Tibial artery (tissue), 4 donors: Measurements from ENCODE around the gene AQP12A.

Experiments used
- DNase-seq, 2 donors: peaks; one replicate each; pipeline ENCODE4 v3.0.0-alpha.2; 2019
- H3K27ac ChIP-seq, 2 donors: fragments of 200-600 bp; sonication (generic) in 1 of 2; 1 replicate in 1 of 2; 2 replicates in 1 of 2; pipeline ENCODE4 v1.5.1; 2018 to 2019; ENCODE audit warnings: mild to moderate bottlenecking in 1 of 2
- H3K27me3 ChIP-seq, 2 donors: fragments of 200-600 bp; sonication (generic) in 1 of 2; one replicate each; pipeline versions ENCODE4 v1.5.1 to v1.6.0; 2016 to 2019
- H3K36me3 ChIP-seq, 3 donors: fragments of 200-600 bp; sonication (generic) in 2 of 3; one replicate each; pipeline ENCODE4 v1.5.1; 2016 to 2019; ENCODE audit warnings: mild to moderate bottlenecking in 2 of 3
- H3K4me1 ChIP-seq, 4 donors: fragments of 200-600 bp; sonication (generic) in 2 of 4; 1 replicate in 3 of 4; 2 replicates in 1 of 4; pipeline ENCODE4 v1.5.1; 2016 to 2019
- H3K4me3 ChIP-seq, 2 donors: fragments of 200-600 bp; sonication (generic) in 1 of 2; 1 replicate in 1 of 2; 2 replicates in 1 of 2; pipeline ENCODE4 v1.5.1; 2018 to 2019; ENCODE audit warnings: mild to moderate bottlenecking in 2 of 2
- H3K9me3 ChIP-seq, 3 donors: fragments of 200-600 bp; sonication (generic) in 1 of 3; one replicate each; pipeline ENCODE4 v1.5.1; 2016 to 2019
- intact Hi-C: fragments of 100-400 bp; cut with DNase I; formaldehyde crosslinking; loops from one replicate; pipeline ENCODE4 v1.15.0; 2023; ENCODE audit warnings: low total_unique reads
- TF ChIP-seq, protein P1 (sequence below), 2 experiments: fragments of 200-600 bp in 1 of 2; fragments of 450-650 bp in 1 of 2; IDR thresholded peaks; one replicate each; pipeline ENCODE4 v1.5.1; 2017 to 2019; ENCODE audit warnings: antibody characterized with exemption in 2 of 2, mild to moderate bottlenecking in 1 of 2, moderate library complexity in 1 of 2

AQP12A gene

DNA sequence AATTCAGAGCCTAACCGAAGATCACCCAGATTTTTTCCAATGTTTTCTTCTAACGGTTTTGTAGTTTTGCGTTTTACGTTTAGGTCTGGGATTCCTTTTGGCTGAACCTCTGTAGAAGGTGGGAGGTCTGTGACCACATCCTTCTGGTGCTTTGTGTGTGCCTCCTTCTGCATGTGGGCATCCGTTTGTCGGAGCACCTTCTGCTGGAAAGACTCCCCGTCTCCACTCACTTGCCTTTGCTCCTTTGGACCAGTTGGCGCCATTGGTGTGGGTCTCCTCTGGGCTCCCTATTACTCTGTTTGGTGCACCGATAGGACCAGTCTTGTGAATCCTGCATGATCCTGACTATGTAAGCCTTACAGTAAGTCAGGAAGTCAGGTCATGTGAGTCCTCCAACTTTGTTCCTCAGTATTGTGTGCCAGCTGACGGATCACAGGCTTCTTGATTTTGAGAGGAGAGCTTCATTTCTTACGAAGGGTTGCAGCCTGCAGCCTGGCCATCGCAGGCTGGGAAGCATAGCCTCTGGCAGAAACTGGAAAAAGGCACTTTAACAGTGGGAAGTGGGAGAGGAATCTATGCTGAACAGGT lies 13.6 kb downstream of the AQP12A start:
- Histone ChIP-seq H3K4me1 (no peaks in the 10 kb centered on the region), H3K4me3 (no peak overlapping the region), H3K27me3 (peaks cover 0 to 56% of the 10 kb centered on the region in 2 donors), H3K27ac (no peak overlapping the region), H3K36me3 (no peaks in the 10 kb centered on the region), H3K9me3 (no peaks in the 10 kb centered on the region)
- intact Hi-C loops, result loop anchor here (10.0 kb wide), 1 partner anchor 180 kb away; no protein-coding TSS in a partner anchor
- TF ChIP-seq, protein P1, sequence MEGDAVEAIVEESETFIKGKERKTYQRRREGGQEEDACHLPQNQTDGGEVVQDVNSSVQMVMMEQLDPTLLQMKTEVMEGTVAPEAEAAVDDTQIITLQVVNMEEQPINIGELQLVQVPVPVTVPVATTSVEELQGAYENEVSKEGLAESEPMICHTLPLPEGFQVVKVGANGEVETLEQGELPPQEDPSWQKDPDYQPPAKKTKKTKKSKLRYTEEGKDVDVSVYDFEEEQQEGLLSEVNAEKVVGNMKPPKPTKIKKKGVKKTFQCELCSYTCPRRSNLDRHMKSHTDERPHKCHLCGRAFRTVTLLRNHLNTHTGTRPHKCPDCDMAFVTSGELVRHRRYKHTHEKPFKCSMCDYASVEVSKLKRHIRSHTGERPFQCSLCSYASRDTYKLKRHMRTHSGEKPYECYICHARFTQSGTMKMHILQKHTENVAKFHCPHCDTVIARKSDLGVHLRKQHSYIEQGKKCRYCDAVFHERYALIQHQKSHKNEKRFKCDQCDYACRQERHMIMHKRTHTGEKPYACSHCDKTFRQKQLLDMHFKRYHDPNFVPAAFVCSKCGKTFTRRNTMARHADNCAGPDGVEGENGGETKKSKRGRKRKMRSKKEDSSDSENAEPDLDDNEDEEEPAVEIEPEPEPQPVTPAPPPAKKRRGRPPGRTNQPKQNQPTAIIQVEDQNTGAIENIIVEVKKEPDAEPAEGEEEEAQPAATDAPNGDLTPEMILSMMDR (IDR thresholded peaks at IDR 0.05), result no peak
- no peak for DNase-seq

DNA sequence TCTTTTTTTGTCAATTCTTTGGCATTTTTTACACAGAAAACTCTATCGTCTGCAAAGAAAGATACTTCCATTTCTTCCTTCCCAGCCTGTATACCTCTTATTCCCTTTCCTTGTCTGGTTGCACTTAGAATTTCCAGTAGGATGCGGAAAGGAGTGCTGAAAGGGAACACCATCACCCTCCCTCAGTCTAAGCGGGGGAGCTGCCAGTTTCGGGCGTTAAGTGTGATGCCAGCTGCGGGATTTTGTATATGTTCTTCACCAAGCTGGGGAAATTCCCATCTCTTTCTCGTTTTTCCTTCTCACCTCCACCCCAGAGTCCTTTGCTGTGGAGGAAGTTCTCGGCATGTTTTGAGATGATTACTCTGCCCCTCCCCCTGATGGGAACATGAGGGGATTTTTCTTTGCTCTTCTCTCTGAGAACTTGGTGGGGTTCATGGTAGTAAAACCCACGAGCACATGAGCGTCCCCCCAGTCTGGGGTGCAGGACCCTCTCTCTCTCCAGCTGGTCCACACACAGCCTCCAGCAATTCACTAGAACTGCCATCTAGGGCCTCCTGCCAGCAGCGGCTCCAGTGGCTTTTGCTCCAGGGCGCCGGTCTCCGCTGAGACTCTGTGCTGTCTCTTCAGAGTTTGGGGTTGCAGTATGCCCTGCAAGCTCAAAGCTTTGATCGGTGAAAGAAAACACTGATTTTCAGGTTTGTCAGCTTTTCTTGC lies 15.5 kb downstream of the AQP12A start:
- TF ChIP-seq, protein P1 (IDR thresholded peaks at IDR 0.05), result no peak
- Histone ChIP-seq H3K27ac (no peak overlapping the region), H3K4me3 (no peak overlapping the region), H3K27me3 (peaks cover 0 to 53% of the 10 kb centered on the region in 2 donors), H3K9me3 (no peaks in the 10 kb centered on the region), H3K4me1 (no peaks in the 10 kb centered on the region), H3K36me3 (no peaks in the 10 kb centered on the region)
- intact Hi-C loops, result loop anchor here (10.0 kb wide), 1 partner anchor 182 kb away; no protein-coding TSS in a partner anchor
- DNase-seq, result no peak

DNA sequence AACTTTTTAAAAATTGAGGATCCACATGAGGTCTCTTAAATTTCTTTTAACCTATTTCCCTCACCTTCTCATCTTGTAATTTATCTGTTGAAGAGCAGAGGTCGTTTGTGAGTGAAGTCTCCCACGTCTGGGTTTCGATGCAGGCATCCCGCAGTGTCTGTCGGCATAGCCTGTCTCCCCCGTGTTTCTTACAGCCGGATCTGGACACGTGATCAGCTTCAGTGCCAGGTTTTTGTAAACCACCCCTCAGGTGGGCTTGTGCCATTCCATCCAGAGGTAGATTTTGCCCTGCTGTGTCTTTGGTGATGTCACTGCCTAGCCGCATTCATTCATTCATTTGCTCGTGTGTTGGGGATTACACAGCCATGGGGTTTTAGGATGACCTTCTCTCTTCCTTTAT lies 16.2 kb downstream of the AQP12A start:
- Histone ChIP-seq H3K36me3 (no peaks in the 10 kb centered on the region), H3K4me3 (no peak overlapping the region), H3K27me3 (peaks cover 0 to 47% of the 10 kb centered on the region in 2 donors), H3K9me3 (no peaks in the 10 kb centered on the region), H3K4me1 (no peaks in the 10 kb centered on the region), H3K27ac (no peak overlapping the region)
- no peak for DNase-seq
- TF ChIP-seq, protein P1 (IDR thresholded peaks at IDR 0.05), result no peak
- intact Hi-C loops, result loop anchor here (10.0 kb wide), 1 partner anchor 183 kb away; no protein-coding TSS in a partner anchor

DNA sequence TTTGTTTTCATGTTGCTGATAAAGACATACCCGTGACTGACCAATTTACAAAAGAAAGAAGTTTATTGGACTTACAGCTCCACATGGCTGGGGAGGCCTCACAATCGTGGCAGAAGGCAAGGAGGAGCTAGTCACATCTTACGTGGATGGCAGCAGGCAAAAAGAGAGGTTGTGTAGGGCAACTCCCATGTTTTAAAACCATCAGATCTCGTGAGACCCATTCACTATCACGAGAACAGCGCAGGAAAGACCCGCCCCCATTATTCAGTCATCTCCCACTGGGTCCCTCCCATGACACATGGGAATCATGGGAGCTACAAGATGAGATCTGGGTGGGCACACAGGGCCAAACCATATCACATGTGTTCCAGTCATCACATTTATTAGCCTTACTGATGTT lies 16.8 kb downstream of the AQP12A start:
- Histone ChIP-seq H3K4me1 (no peaks in the 10 kb centered on the region), H3K4me3 (no peak overlapping the region), H3K27me3 (peaks cover 0 to 42% of the 10 kb centered on the region in 2 donors), H3K9me3 (no peaks in the 10 kb centered on the region), H3K27ac (no peak overlapping the region), H3K36me3 (no peaks in the 10 kb centered on the region)
- intact Hi-C loops, result loop anchor here (10.0 kb wide), 1 partner anchor 184 kb away; no protein-coding TSS in a partner anchor
- no peak for DNase-seq
- TF ChIP-seq, protein P1 (IDR thresholded peaks at IDR 0.05), result no peak

DNA sequence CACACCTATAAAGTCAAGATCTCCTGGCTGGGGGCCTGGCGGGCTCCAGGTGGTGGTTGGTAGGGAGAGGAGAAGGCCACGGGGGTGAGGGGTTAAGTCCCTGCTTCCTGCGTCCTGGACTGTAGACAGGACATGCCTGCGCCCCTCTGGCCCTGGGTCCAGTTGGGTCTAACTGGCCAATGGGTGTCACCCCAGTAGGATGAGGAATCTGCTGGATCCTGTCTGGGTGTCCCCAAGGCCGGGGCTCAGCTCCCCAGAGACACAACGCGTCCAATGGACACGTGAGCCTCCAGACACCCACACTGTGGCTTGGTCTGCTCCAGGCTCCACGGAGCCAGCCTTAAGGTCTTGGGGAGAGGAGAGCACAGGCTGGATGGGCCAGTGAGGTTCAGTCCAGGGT lies 19.6 kb downstream of the AQP12A start:
- DNase-seq, result no peak
- Histone ChIP-seq H3K27ac (no peak overlapping the region), H3K4me1 (no peaks in the 10 kb centered on the region), H3K27me3 (peaks cover 0 to 55% of the 10 kb centered on the region in 2 donors), H3K4me3 (no peak overlapping the region), H3K36me3 (no peaks in the 10 kb centered on the region), H3K9me3 (no peaks in the 10 kb centered on the region)
- TF ChIP-seq, protein P1 (IDR thresholded peaks at IDR 0.05), result no peak
- intact Hi-C loops, result no loop called here
